HG03103 (cell line): ENCODE measurements around the gene BZW2.
"Not testable (repeated sequence)": the region's sequence is repeated elsewhere in the genome, so short reads cannot be mapped to it uniquely, and the experiment has no call there.

Experiments used
- ATAC-seq: cut with Tn5 transposase; IDR thresholded peaks from one replicate; pipeline ENCODE4 v1.9.1; 2021; ENCODE audit warnings: low read depth; ENCODE audit not compliant: unreplicated experiment

The BZW2 gene

GRCh38 chr7:16670021-16670420, 24.0 kb downstream of the BZW2 start:
- no peak for ATAC-seq

GRCh38 chr7:16670731-16671344, 24.9 kb downstream of the BZW2 start:
- no peak for ATAC-seq

DNA sequence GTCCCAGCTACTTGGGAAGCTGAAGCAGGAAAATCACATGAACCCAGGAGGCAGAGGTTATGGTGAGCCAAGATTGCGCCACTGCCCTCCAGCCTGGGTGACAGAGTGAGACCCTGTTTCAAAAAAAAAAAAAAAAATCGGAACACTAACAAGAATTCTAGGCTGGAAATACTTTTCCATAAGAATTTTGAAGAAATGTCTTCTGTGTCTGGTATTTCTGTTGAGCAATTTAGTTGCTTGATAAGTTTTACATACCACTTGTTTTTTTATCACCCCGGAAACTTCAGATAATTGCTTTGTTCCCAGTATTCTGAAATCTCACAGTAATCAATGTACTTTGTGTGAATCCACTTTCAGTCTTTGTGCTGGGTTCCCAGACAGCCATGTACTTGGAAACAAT, 25.8 kb downstream of the BZW2 start:
- no peak for ATAC-seq

GRCh38 chr7:16675277-16675676, 29.3 kb downstream of the BZW2 start:
- no peak for ATAC-seq

- ATAC-seq = no peak
Measured at GRCh38 chr7:16677978-16678494, 32.1 kb downstream of the BZW2 start.

- ATAC-seq = not testable (repeated sequence)
Measured at GRCh38 chr7:16678645-16679566, 32.9 kb downstream of the BZW2 start.

DNA sequence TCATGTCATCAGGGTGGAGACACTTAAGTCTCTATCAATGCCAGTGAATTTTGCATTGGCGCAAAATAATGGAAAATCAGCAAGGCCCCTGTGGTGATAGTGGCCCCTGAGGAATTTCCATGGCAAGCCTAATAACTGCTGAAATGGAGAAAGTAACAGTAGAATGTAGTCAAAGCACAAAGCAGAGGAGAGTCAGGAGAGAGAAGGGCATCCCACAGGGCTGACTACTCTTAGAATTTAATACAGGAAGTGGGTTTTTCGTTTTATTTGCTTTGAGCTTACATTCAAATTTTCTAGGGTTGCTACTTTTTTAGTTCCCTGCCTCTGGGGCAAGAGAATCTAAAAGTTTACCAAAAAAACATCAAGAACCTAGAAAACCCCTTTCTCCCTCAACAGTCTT, 39.0 kb downstream of the BZW2 start:
- no peak for ATAC-seq

DNA sequence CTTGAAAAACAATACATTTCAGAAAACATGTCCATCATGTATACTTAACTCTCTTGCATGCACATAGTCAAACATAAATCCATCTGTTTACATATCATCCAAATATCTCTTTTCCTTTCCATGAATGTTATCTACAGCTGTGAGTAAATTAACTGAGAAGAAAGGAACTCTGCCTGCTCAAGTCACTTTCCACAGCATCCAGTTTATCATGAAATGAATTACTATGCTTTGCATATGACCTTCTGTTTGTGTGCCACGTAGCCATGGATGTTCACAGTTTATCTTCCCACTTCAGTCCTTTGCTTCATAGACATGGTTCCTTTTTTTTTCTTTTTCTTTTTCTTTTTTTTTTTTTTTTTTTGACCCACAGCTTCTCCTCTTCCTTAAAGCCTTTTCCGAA, 39.6 kb downstream of the BZW2 start:
- no peak for ATAC-seq

DNA sequence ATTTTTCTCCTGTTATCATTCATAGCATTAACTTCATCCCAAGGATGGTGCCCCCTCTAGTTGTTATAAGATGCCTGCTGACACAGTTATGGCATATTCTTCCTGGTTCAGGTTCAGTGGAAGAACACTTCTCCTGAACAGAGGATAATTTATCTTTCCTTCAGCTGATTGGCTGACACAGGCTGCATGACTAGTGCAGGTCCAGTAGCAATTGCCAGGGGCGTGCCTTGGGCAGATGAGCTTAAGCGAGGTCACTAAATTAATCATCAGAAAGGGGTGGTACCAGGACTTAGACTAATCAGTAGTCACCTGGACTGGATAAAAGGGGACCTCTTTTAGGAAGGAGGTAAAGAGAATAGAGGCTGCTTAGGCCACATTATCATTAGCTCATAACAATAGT, 42.3 kb downstream of the BZW2 start:
- ATAC-seq = no peak

DNA sequence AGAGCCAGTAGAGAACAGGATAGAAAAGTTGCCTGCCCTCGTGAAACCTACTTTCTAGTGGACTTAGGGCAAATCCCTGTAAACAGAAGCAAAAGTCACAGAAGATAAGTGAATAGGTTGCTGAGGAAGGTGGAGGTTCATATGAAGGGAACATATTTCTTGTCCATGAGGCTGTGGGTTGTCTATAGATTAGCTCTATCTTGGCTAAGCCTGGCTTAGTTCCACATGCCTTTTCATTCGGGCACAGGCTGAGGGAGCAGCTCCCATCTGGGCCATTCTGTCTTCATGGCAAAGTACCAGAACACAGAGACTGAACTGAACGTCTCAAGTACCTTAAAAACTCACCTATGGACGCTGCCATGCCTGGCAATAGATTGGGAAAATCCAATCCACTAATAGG, 45.3 kb downstream of the BZW2 start:
- no peak for ATAC-seq

DNA sequence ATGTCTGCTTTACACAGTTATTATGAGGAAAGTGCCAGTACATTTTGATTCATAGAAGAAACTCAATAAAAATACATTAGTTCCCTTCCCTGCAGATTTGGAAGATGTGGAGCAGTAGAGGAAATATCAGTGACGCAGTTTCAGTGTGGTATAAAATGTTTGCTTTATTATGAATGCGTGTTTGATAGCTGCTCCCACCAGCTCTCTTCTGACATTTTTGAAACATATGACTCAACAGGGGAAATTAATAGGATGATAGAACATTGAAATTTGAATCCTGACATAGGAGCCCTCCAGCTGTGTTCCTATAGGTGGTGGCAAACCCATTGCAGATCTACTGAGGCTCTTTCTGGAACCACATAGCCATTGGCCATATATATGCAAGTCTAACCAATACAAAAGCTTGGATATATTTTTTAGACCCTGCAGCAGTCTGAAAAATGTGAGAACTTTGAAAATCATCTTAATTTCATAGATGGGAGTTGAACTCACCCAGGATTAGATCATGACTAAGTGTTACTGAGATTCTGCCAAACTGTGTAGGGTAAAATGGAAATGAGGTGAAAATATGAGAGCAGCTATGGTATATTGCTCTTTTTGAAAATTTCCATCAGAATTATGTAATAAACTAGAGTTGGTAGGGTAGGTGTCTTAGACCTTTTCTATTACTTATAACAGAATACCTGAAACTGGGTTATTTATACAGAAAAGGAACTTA, 47.8 kb downstream of the BZW2 start:
- no peak for ATAC-seq

DNA sequence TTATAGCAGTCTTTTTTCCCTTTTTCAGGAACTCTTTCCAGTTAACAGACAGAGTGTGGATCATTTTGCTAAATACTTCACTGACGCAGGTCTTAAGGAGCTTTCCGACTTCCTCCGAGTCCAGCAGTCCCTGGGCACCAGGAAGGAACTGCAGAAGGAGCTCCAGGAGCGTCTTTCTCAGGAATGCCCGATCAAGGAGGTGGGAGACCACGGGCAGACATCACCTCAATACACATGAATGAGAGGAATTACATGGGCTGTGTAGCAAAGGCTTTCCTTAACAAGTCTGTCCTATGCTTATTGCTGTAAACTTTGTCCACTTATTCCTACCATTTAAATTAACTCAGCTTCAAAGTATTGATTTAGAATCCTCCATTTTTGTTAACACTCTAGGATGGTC, 48.8 kb downstream of the BZW2 start:
- ATAC-seq = no peak

DNA sequence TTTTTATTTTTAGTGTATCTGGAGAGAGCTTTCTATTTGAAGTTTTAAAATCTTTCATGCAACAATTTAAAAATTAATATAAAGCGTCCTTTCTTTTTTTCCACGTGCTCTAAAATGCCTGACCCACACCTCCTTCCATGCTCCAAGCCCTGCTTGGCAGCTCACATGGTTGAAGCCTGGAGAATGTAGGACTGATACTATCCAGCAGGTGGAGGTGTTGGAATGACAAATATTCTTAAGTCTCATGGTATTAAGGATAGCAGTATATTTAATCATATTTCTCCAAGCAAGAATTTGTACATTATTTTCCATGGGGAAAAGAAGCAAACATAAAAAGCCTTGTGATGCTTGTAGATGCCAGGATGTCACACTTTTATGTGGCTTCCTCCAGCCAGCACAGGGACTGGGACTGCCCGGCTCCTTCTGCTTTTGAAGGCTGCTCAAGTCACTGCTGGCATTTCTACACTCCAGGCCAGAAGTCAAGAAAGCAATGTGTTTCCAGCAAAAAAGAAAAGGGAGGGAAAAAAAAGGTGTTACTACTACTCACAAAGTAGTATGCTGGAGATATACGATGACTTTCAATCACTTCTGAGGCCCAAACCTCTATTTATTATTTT, 49.7 kb downstream of the BZW2 start:
- no peak for ATAC-seq

DNA sequence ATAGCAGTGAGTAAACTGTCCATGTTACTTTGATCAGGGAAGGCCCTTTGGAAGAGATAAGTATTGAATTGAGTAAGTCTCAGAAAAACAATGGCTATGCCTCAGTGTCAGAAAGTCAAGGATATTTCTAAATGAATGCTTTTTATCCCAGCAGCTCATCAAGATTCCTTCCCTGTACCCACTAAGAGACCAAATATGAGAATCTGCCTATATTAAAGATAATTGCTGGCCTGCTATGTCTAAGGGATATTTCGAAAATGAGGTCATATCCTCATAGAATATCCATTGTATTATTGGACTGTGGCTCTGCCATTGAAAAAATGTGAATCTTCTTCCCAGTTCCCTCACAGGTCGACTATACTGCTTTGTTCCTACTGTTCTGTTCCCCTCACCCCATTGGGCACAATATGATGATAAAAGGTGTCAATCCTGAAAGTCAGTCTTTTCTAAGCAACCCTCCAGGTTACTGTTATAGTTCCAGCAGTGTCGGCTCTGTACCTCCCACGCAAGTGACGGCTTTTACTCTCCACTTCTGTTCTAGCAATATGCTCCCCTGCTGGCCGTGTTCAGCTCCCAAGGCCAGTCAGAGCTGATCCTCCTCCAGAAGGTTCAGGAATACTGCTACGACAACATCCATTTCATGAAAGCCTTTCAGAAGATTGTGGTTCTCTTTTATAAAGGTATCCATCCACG, 51.7 kb downstream of the BZW2 start:
- no peak for ATAC-seq

DNA sequence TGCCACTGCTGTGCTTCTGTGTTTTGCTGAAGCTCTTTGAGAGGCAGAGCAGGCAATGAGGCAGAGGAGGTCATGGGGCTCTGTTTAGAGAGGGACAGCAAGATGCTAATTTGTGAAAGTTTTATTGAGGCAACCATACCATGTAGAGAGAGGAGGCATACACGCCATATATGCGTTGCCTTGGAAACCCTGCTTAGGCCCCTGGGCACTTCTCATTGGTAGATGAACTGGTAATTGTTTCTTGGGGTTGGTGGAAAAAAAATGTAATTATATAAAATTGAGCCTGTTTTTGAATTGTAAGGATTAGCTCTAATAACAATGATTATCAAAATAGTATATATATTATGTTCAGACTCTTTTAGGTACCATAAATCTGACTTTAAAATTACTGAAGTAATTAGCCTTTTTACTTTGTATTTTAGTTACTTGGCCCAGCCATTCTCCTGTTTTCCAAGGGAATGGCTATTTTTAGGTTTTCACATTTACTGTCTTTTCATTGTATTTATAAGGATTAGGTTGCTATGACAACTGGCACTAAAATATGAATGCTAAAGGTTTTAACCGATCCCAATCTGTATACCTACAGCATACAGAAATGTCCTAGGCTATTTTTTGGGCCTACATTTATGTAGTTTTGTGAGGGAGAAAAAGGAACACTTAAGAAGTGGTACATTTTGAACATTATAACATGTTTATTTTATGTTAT, 52.4 kb downstream of the BZW2 start:
- ATAC-seq = no peak

DNA sequence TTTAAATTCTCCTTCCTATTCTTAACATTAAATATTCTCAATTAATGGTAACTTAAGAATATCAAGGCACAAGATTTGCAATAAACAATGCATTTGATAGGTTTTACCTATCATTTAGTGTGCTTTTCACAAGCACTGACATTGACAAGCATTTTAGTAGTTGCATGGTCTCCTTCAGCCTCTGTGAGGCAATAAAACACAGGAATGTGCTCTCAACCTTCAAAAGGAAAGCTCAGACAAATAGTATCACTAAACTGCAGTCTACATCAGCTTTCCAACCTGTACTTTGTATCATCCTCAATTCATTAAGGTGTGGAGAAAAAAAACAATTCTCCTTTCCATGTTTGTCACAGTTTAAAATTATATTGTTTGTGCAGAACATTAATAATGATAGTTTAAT, 56.5 kb downstream of the BZW2 start:
- no peak for ATAC-seq

DNA sequence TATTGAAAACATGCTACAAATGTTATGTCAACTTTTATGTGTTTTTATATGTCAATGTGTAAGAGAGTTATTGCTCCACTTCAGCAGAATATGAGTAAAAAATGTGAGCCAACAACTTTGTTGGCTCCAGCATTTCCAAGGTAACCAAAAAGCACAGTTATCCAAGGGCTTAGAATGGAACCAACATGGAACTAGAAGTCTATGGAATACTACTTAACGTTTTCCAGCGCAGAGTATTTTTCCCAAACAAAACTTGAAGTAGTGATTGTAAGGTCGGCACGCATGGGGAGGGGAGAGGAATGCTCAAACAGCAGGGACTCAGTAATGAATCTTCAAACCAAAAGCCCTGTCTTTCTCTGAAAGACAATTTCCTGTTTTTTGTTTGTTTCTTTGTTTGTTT, 62.5 kb downstream of the BZW2 start:
- ATAC-seq = no peak

- no peak for ATAC-seq
Measured at GRCh38 chr7:16708980-16709379, 63.0 kb downstream of the BZW2 start.

DNA sequence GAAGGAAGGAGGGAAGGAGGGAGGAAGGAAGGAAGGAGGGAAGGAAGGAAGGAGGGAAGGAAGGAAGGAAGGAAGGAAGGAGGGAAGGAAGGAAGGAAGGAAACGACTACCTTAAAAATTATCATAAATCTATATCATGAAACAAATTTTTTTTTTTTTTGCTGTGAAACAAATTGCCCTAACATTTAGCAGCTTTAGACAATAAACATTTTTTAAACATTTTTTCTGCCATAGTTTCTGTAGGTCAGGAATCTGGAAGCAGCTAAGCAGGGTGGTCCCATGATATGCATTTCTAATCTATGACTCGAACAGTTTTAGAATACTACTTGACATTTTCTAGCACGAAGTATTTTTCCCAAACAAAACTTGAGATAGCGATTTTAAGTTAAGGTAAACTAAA, 64.7 kb downstream of the BZW2 start:
- ATAC-seq = no peak

GRCh38 chr7:16711730-16712129, 65.7 kb downstream of the BZW2 start:
- no peak for ATAC-seq
